HCT116 (cell line): ENCODE measurements around the gene TPPP3. TPM values are rescaled to one million over a fixed set of nuclear protein-coding genes. Genes with fewer than 3 reads are reported as not detected.

ENCODE experiments used
- ATAC-seq: fragments of 200-7000 bp; cut with Tn5 transposase; 2 replicates; pipeline ENCODE4 v1.9.1; 2020; ENCODE audit warnings: mild to moderate bottlenecking, moderate library complexity
- BruUV-seq: library from RNA; stranded (reverse); fragments of 400-500 nt; replicated peaks from 2 replicates; lab custom pipeline; 2021; lab: Mats Ljungman, UMichigan
- CTCF ChIA-PET: fragments of 300-600 bp; sonication (Branson Sonifier 250); formaldehyde crosslinking; loops from one replicate; lab custom pipeline; 2021; ENCODE audit warnings: antibody characterized with exemption; lab: Charles Lee
- POLR2A ChIA-PET: fragments of 300-600, 350-600 bp; sonication (Branson Sonifier 250); formaldehyde crosslinking; loops from one replicate; lab custom pipeline; 2021; ENCODE audit warnings: antibody characterized with exemption; lab: Charles Lee
- RAD21 ChIA-PET, 2 experiments: fragments of 300-600 bp; sonication (Branson Sonifier 250); formaldehyde crosslinking; loops; one replicate each; lab custom pipeline; 2023; ENCODE audit warnings: low total read pairs in 2 of 2; ENCODE audit not compliant: uncharacterized antibody in 2 of 2, unreplicated experiment in 2 of 2, low non-redundant PET in 1 of 2; lab: Charles Lee
- DNase-seq: peaks from one replicate; pipeline ENCODE4 v3.0.0-alpha.2; 2010; ENCODE audit warnings: low read depth, low spot score
- H2AFZ ChIP-seq: fragments of 200-600 bp; shearing (Covaris generic), sonication (generic); 2 replicates; pipeline ENCODE4 v1.6.1; 2017; ENCODE audit warnings: low read depth, mixed run types, mixed read lengths, antibody characterized with exemption, low read length; ENCODE audit not compliant: poor library complexity, severe bottlenecking
- H3K27ac ChIP-seq: 2 replicates; pipeline ENCODE4 v1.5.1; 2012; ENCODE audit warnings: low read depth, low read length
- H3K27me3 ChIP-seq: fragments of 200-600 bp; sonication (generic); 2 replicates; pipeline ENCODE4 v1.6.1; 2016; ENCODE audit warnings: mixed run types, low read length, mixed read lengths; ENCODE audit not compliant: insufficient read depth
- H3K36me3 ChIP-seq, 2 experiments: fragments of 200-500 bp in 1 of 2; fragments of 200-600 bp in 1 of 2; sonication (Bioruptor generic) in 1 of 2; sonication (generic) in 1 of 2; 2 replicates each; pipeline versions ENCODE4 v1.5.1 to v1.6.1; 2014 to 2016; ENCODE audit warnings: low read length in 2 of 2, inconsistent platforms in 1 of 2, mixed read lengths in 1 of 2, mixed run types in 1 of 2; ENCODE audit not compliant: insufficient read depth in 2 of 2, control insufficient read depth in 1 of 2
- H3K4me1 ChIP-seq, 2 experiments: fragments of 200-600 bp in 1 of 2; sonication (generic) in 1 of 2; 2 replicates each; pipeline versions ENCODE4 v1.5.1 to v1.6.1; 2012 to 2017; ENCODE audit warnings: low read length in 2 of 2, inconsistent platforms in 1 of 2, mild to moderate bottlenecking in 1 of 2, mixed read lengths in 1 of 2, mixed run types in 1 of 2, moderate library complexity in 1 of 2; ENCODE audit not compliant: insufficient read depth in 2 of 2, control insufficient read depth in 1 of 2
- H3K4me2 ChIP-seq: fragments of 200-600 bp; sonication (generic); 2 replicates; pipeline ENCODE4 v1.6.1; 2017; ENCODE audit warnings: mixed run types, low read length, mixed read lengths
- H3K4me3 ChIP-seq, 2 experiments: fragments of 200-600 bp in 1 of 2; sonication (generic) in 1 of 2; replicated peaks in 1 of 2; 2 replicates each; pipeline ENCODE4 v1.5.1; 2011 to 2016; ENCODE audit warnings: low read length in 2 of 2, control low read depth in 1 of 2, low read depth in 1 of 2, mild to moderate bottlenecking in 1 of 2, mixed read lengths in 1 of 2, mixed run types in 1 of 2
- H3K79me2 ChIP-seq: fragments of 200-600 bp; sonication (generic); 2 replicates; pipeline ENCODE4 v1.6.1; 2017; ENCODE audit warnings: mild to moderate bottlenecking, mixed run types, low read length, moderate library complexity, mixed read lengths; ENCODE audit not compliant: insufficient read depth
- H3K9ac ChIP-seq: fragments of 200-600 bp; sonication (generic); 2 replicates; pipeline ENCODE4 v1.6.1; 2016; ENCODE audit warnings: low read length, mixed read lengths
- H3K9me2 ChIP-seq: fragments of 200-600 bp; sonication (generic), shearing (Covaris generic); 2 replicates; pipeline ENCODE4 v1.6.1; 2017; ENCODE audit warnings: mixed run types, mild to moderate bottlenecking, moderate library complexity; ENCODE audit not compliant: insufficient read depth
- H3K9me3 ChIP-seq, 2 experiments: fragments of 200-500 bp in 1 of 2; fragments of 200-600 bp in 1 of 2; sonication (Bioruptor generic) in 1 of 2; sonication (generic) in 1 of 2; 2 replicates each; pipeline ENCODE4 v1.6.1; 2014 to 2017; ENCODE audit warnings: low read length in 2 of 2, mixed read lengths in 2 of 2, inconsistent platforms in 1 of 2, low read depth in 1 of 2, mild to moderate bottlenecking in 1 of 2, mixed run types in 1 of 2, moderate library complexity in 1 of 2; ENCODE audit not compliant: control insufficient read depth in 1 of 2, insufficient read depth in 1 of 2
- H4K20me1 ChIP-seq: fragments of 200-600 bp; sonication (generic), shearing (Covaris generic); 2 replicates; pipeline ENCODE4 v1.6.1; 2017; ENCODE audit warnings: mixed run types, mild to moderate bottlenecking, moderate library complexity; ENCODE audit not compliant: insufficient read depth
- ATF3 ChIP-seq: IDR thresholded peaks from 2 replicates; pipeline ENCODE4 v1.6.1; 2012
- CEBPB ChIP-seq: IDR thresholded peaks from 2 replicates; pipeline ENCODE4 v1.6.1; 2012; ENCODE audit warnings: low read depth
- CTCF ChIP-seq, 3 experiments: fragments of 200-600 bp in 1 of 3; sonication (generic) in 1 of 3; IDR thresholded peaks in 2 of 3; conservative IDR thresholded peaks in 1 of 3; 2 replicates each; pipeline ENCODE4 v1.5.1; 2012 to 2017; ENCODE audit warnings: low read depth in 2 of 3, low read length in 2 of 3, antibody characterized with exemption in 1 of 3, borderline replicate concordance in 1 of 3, control low read depth in 1 of 3, mild to moderate bottlenecking in 1 of 3, mixed read lengths in 1 of 3, mixed run types in 1 of 3, moderate library complexity in 1 of 3; ENCODE audit not compliant: insufficient read depth in 1 of 3
- EGR1 ChIP-seq: IDR thresholded peaks from 2 replicates; pipeline ENCODE4 v1.6.1; 2012; ENCODE audit warnings: low read depth
- ELF1 ChIP-seq: IDR thresholded peaks from 2 replicates; pipeline ENCODE4 v1.6.1; 2012; ENCODE audit warnings: low read depth, borderline replicate concordance
- MAX ChIP-seq: IDR thresholded peaks from 2 replicates; pipeline ENCODE4 v1.6.1; 2012
- POLR2A ChIP-seq: IDR thresholded peaks from 2 replicates; pipeline ENCODE4 v1.7.0; 2011; ENCODE audit warnings: borderline replicate concordance; ENCODE audit not compliant: insufficient read depth, insufficient read length; ENCODE audit errors: extremely low read depth
- POLR2AphosphoS5 ChIP-seq: IDR thresholded peaks from 2 replicates; pipeline ENCODE4 v1.6.1; 2011; ENCODE audit warnings: mild to moderate bottlenecking, low read depth, low read length, moderate library complexity
- SIN3A ChIP-seq: IDR thresholded peaks from 2 replicates; pipeline ENCODE4 v1.6.1; 2012; ENCODE audit warnings: low read depth
- SP1 ChIP-seq: IDR thresholded peaks from 2 replicates; pipeline ENCODE4 v1.6.1; 2012; ENCODE audit warnings: low read depth
- SRF ChIP-seq: IDR thresholded peaks from 2 replicates; pipeline ENCODE4 v1.6.1; 2012; ENCODE audit warnings: low read depth
- TCF7L2 ChIP-seq: IDR thresholded peaks from 2 replicates; pipeline ENCODE4 v1.7.0; 2011; ENCODE audit warnings: borderline replicate concordance, inconsistent platforms; ENCODE audit not compliant: insufficient read depth, insufficient read length; ENCODE audit errors: extremely low read depth
- YY1 ChIP-seq: IDR thresholded peaks from 2 replicates; pipeline ENCODE4 v1.6.1; 2011; ENCODE audit warnings: low read length, low read depth, moderate library complexity, mild to moderate bottlenecking; ENCODE audit not compliant: insufficient replicate concordance; ENCODE audit errors: extremely low read depth
- ZBTB33 ChIP-seq: IDR thresholded peaks from 2 replicates; pipeline ENCODE4 v1.6.1; 2011; ENCODE audit warnings: mild to moderate bottlenecking, low read length, moderate library complexity; ENCODE audit not compliant: insufficient replicate concordance; ENCODE audit errors: extremely low read depth
- ZFX ChIP-seq: fragments of 450-650 bp; IDR thresholded peaks from 2 replicates; pipeline ENCODE4 v1.6.1; 2017
- ZNF274 ChIP-seq: fragments of 200-500 bp; sonication (Bioruptor generic); IDR thresholded peaks from 2 replicates; pipeline ENCODE4 v1.6.1; 2014; ENCODE audit warnings: mild to moderate bottlenecking, low read depth, low read length, inconsistent platforms
- intact Hi-C: fragments of 100-400 bp; cut with micrococcal nuclease; formaldehyde crosslinking; loops from 2 replicates; pipeline ENCODE4 v1.10.0; 2022
- total RNA-seq: library from RNA; stranded (reverse); gene quantifications from one replicate; pipeline ENCODE4 v1.2.1, GENCODE V29; 2021; ENCODE audit not compliant: unreplicated experiment

Gene TPPP3
- total RNA-seq, 1 experiment from 2014 or later, result 1.2 TPM

- TF ChIP-seq CTCF (IDR thresholded peaks at IDR 0.05 in 2 of 3, conservative IDR thresholded peaks at IDR 0.05 in 1 of 3; ENCODE audit: borderline replicate concordance in 1 of 3, insufficient read depth in 1 of 3, low read depth in 2 of 3, low read length in 2 of 3) (no peak), ATF3 (no peak), CEBPB (no peak), SIN3A (no peak), SRF (no peak)
- TF ChIP-seq, all 23 proteins: peak for 0
Observed at GRCh38 chr16:67392301-67393059, 818 bp downstream of the TPPP3 start (continued).

- H3K4me1 ChIP-seq, result peaks cover 10 to 14% of the 10 kb centered on the region in 2 experiments
- no peaks in the 10 kb centered on the region for H3K36me3 ChIP-seq
- ChIA-PET POLR2A (no interaction called here), RAD21 (no interaction called here), CTCF (no interaction called here)
- intact Hi-C loops, result no loop called here
- H3K27me3 ChIP-seq, result no peaks in the 10 kb centered on the region
- TF ChIP-seq ZNF274 (no peak), SRF (no peak), ELF1 (no peak), ATF3 (no peak), POLR2A (no peak), MAX (no peak), POLR2AphosphoS5 (no peak), SP1 (no peak), EGR1 (no peak), CEBPB (no peak), YY1 (no peak), ZFX (no peak), ZBTB33 (no peak), TCF7L2 (no peak)
- DNase-seq (no peak), ATAC-seq (no peak)
- H3K27ac ChIP-seq, result no peak overlapping the region
- BruUV-seq, result no TSS peak
- H3K9ac ChIP-seq, result no peak overlapping the region
- H3K4me3 ChIP-seq, result no peak overlapping the region
- no peak overlapping the region for H2AFZ ChIP-seq
- no peak overlapping the region for H3K4me2 ChIP-seq
- no peaks in the 10 kb centered on the region for H4K20me1 ChIP-seq
- no peaks in the 10 kb centered on the region for H3K79me2 ChIP-seq
- no peaks in the 10 kb centered on the region for H3K9me2 ChIP-seq
- no peaks in the 10 kb centered on the region for H3K9me3 ChIP-seq
Observed at GRCh38 chr16:67391424-67392300, 1.6 kb downstream of the TPPP3 start.
